Measurements from ENCODE around the gene FAN1.
"Not testable (repeated sequence)": the region's sequence is repeated elsewhere in the genome, so short reads cannot be mapped to it uniquely, and the experiment has no call there.

The FAN1 gene

DNA sequence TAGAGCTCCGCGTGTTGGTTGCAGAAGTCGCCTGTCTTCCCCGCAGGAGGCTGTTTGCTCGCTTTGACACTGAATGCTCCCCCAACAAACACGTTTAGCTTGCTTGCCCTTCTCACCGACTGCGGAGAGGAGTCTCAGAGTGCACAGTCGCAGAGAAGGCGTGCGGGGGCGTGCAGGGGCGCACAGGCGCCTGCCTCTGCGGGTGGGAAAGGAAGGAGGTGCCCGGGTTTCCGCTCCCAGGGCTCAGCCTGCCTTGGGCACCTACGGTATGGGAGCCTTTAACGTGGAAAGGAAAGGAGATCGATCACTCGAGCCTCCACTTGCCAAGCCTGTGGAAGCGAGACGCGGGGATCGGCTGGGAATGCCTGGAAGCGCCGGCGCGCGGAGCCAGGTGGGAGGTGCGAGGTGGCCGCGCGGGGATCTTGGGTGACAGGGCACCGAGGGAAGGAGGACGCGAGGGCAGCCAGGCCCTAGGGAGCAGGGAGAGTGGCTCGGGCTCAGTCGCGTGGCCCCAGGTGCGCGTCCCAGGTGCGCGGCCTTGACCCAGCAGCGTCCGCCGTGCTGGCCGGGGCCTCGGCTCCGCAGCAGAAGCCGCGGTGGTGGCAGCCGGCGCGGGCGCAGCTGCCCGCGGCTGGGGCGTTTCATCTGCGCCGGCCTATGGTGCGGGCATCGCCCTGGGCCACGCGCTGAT is at the start of gene FAN1:
TSS of gene FAN1 (plus strand) at position 419 of the 691 bp plus-strand sequence. CDS start 749 bp downstream, outside the sequence.
- DNase-seq (ENCODE audit: low spot score), result peak; percentile 73

DNA sequence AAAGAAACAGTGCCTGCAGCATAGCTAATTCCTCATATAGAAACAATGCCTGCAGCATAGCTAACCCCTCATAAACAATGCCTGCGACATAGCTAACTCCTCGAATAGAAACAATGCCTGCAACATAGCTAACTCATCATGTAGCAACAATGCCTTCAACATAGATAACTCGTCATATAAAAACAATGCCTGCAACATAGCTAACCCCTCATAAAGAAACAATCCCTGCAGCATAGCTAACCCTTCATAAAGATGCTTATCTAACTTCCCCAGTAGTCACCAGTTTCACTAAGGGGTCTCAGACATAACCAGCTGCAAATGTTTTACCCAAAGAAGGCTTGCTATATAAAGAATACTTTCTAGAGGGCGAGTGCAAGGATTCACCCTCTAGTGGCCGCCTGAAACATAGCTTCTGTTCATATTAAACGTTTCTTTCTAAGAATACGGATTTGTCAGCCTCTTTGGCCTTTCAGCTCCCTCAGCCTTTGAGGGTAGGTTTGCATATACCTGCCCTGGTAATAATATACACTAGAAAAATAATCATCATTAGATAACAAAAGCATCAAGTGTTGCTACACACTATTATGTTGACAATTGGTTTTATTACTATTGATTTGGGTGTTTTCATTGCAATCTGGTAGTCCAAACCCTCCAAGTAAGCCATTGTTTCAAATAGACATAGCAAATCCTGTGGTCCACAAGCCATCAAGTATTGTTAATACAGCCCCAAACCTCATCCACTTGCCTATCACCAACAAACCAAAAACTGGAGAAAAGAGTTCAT is 44.4 kb upstream of the FAN1 start:
- DNase-seq (ENCODE audit: low spot score), result peak; percentile 43

DNA sequence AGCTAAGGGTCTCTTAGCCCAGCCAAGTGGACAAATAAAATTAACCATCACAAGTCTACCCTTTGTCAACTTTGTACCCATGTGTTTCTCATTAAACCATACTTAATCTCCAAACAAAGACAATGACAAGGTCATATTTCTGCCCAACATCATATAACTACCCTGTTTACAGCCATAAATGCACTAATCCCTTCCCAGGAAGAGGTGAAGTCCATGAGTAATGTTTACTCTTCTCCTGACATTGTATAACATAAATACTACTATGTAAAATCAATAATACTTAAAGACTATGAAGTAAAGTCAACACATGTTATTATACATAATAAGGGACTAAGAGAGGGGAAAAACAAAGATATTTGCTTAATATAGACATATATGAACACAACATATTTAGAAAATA is 38.5 kb upstream of the FAN1 start:
- DNase-seq (ENCODE audit: low spot score), result no peak

DNA sequence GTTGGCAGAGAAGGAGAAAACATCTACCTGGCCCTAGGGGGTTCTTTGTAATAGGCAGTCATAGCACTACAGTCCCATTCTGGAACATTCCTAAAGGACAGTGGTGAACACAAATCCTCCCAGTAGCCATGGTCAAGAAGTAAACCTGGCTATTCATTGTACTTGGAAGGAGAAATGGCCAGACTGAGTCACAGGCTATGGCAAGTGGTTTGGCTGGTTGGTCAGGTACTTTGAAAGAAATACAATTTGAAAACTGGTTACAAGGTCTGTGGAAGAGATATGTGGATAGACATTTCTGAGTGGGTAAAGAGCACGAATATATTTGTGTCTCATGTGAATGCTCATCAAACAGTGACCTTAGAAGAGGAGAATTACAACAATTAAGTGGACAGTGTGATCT is 33.0 kb upstream of the FAN1 start:
- DNase-seq (ENCODE audit: low spot score), result no peak

DNA sequence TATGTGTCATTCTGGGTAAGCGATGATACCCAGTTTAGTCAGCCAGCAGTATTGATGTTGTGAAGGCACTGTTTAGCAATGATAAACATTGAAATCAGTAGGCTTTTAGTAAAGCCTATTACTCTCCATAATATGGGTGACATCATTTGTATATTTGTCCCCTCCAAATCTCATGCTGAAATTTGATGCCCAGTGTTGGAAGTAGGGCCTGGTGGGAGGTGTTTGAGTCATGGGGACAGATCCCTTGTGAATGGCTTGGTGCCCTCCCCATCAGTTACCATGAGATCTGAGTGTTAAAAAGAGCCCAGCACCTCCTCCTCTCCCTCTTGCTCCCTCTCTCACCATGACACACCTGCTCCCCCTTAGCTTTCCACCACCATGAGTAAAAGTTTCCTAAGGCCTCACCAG is 31.4 kb upstream of the FAN1 start:
- DNase-seq (ENCODE audit: low spot score), result no peak

DNA sequence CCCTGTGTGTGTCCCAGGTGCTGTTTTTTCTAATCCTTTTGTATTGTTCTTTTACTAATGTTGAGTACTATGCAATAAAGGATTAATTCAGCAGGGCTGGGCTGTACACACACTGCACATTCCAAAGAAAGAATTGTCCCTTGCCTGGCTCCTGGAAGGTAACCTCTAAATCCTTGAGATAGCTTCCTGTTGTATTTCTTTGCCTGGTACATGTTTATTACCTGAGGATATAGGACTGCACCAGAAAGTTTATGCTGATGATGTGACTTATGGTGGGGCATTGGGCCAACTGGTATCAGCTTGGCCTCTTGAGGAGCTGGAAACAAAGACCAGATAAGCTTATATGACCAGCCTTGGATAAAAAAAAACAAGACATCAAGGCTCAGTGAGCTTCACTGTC is 26.6 kb upstream of the FAN1 start:
- no peak for DNase-seq (ENCODE audit: low spot score)

DNA sequence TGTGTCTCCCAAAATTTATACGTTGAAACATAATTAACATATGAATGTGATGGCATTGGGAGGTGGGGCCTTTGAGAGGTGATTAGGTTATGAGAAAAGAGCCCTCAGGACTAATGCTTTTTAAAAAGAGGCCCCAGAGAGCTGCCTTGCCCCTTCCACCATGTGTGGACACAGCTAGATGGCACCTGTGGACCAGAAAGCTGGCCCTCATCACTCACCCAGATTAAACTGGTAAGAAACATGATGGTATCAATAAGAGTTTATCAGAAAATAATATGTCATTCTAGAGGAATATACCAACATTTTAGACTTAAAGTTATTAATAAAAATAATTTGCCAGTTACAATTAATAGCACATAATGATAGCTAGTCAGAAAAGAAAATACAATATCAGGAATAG is 25.2 kb upstream of the FAN1 start:
- no peak for DNase-seq (ENCODE audit: low spot score)

DNA sequence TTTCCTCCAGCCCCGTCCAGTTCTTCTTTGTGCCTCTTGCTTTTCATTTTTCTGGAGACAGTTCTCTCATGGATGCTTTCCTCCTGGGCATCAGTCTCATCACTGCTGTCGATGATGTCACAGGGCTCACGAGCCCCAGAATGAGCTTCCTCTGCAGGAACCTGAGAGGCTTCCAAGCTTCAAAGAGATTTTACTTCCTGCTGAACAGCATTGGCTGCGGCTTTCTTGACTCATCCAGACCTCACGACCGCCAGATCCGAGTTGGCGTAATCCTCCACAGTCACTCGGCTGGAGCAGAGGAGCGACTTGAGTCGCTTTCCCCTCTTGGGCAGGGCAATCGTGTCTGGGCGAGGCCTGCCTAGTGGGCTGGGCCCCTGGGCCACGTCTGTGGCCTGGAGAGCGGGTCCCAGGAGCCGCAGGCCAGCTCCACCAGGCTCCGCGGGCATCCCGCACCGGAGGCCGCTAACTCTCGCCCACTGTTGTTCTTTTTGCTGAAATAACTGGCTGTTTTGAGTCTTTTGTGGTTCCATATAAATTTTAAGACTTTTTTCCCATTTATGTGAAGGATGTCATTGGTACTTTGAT is 20.8 kb upstream of the FAN1 start:
- no peak for DNase-seq (ENCODE audit: low spot score)

DNA sequence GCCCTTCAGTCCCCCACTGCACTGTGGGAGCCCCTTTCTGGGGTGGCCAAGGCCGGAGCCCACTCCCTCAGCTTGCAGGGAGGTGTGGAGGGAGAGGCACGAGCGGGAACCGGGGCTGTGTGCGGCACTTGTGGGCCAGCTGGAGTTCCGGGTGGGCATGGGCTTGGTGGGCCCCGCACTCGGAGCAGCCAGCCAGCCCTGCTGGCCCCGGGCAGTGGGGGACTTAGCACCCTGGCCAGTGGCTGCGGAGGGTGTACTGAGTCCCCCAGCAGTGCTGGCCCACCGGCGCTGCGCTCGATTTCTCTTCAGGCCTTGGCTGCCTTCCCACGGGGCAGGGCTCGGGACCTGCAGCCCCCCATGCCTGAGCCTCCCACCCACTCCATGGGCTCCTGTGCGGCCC is 20.0 kb upstream of the FAN1 start:
- DNase-seq (ENCODE audit: low spot score), result not testable (repeated sequence)

DNA sequence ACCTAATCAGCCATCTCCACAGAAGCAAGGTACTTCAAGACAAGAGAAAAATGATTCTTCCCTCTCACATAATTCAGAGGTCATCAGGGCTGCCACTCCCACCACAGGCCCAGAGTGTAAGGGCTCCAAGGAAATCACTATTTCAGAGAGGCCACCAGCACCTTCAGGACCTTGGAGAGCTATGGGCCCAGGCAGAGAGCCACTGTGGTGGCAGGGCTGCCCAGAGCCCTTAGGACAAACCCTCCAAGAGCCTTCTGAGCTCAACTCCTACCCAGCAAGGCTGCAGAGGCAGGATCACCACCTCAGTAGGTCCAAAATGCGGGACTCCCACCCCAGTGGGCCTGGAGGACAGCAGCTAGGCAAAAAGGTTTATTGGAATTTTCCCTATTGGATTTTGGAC is 17.9 kb upstream of the FAN1 start:
- DNase-seq (ENCODE audit: low spot score), result no peak

DNA sequence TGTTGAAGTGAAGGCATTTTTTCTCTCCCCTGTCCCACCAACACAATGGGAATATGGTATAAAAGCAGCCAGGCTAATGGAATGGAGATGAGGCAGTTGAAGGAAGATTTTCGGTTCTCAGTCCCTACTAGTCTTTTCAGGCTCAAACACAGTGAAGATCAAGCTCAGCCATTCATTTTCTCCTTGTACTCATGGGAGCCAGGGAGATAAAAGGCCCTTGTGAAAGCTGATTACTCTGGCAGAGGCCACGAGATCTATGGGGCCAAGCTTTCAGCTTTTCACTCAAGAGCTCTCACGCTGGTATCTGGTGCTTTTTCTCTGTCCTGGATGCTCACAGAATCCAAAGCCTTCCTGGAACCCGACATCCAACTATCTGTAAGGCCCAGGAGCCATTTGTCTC is 14.5 kb upstream of the FAN1 start:
- DNase-seq (ENCODE audit: low spot score), result no peak

DNA sequence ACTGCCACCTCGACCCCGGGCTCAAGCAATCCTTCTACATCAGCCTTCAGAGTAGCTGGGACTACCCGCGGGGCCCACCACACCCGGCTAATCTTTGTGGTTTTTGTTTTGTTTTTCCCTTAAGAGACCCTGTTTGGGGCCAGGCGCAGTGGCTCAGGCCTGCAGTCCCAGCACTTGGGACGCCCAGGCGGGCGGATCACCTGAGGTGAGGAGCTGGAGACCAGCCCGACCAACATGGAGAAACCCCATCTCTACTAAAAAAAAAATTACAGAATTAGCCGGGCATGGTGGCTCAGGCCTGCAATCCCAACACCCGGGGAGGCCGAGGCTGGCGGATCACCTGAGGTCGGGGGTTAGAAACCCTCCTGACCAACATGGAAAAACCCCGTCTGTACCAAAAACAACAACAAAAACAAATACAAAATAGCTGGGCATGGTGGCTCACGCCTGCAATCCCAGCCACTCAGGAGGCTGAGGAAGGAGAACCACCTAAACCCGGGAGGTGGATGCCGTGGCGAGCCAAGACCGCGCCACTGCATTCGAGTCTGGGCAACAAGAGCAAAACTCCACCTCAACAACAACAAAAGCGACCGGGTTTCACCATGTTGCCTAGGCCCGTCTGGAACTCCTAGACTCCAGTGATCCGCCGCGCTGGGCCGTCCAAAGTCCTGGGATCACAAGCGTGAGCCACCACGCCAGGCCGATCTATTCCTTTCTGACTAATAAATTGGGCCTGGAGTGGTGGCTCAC is 8.1 kb upstream of the FAN1 start:
- DNase-seq (ENCODE audit: low spot score), result no peak

DNA sequence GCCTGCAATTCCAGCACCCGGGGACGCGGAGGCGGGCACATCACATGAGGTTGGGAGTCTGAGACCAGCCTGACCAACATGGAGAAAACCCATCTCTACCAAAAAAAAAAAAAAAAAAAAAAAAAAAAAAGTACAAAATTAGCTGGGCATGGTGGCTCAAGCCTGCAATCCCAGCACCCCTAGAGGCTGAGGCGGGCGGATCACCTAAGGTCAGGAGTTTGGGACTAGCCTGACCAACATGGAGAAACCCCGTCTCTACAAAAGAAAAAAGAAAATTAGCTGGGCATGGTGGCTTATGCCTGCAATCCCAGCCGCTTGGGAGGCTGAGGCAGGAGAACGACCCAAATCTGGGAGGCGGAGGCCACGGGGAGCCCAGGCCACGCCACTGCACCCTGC is 7.5 kb upstream of the FAN1 start:
- no peak for DNase-seq (ENCODE audit: low spot score)

DNA sequence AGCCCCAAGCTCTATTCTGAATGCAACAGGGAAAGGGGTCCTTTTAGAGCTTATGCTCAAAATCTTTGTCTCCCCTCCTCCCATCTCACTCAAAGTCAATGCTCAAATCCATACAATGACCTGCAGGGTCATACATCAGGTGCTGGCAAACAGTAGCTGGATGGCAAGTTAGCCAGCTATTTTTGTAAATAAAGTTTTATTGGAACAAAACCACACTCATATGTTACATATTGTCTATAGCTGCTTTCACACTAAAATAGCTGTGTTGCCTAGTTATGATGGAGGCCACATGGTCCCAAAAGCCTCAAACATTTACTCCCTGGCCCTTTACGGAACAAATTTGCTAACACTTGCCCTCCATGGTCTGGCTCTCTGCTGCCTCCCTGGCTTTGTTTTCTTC is 1.8 kb upstream of the FAN1 start:
- no peak for DNase-seq (ENCODE audit: low spot score)

DNA sequence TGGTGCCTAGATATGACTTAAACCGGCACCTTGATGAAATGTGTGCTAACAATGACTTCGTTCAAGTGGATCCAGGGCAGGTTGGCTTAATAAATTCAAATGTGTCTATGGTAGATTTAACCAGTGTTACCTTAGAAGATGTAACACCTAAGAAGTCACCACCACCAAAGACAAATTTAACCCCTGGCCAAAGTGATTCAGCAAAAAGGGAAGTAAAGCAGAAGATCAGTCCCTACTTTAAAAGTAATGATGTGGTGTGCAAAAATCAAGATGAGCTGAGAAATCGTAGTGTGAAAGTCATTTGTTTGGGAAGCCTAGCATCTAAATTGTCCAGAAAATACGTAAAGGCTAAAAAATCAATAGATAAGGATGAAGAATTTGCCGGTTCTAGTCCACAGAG is 1.1 kb downstream of the FAN1 start:
- DNase-seq (ENCODE audit: low spot score), result no peak

DNA sequence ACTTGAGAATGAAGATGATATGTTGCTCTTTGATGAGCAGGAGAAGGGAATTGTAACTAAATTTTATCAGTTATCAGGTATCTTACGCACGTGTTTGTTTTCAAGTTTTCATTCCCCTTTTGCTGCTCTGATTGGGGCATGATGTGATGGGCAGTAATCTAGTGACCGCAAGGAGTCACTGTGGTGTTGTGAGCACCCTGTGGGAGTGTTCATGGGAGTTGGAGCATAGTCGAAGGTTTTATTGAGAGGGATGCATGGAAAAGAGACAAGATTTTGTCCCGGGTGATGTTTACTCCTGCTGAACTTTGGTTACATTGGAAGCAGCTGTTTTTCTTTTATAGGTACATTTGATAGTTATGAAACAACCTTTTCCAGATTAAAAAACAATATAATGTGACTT is 2.1 kb downstream of the FAN1 start:
- no peak for DNase-seq (ENCODE audit: low spot score)

DNA sequence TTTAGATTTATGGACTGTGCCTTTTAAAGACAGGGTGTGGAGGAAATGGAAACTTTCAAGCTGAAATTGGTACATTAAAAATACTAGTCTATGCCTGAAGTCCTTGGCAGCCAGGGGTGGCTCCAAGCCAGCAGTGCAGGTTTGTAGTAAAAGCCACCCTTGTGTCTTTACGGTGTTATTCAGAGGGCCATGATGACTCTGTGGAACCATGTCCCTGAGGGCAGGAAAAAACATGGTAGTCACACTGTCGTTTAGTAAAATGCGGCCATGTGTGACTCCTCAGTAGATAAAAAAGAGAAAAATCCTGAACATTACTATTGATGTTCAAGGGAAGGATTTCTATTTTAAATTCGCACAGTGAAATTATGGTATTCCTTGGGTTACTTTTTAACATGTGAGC is 2.7 kb downstream of the FAN1 start:
- DNase-seq (ENCODE audit: low spot score), result no peak

DNA sequence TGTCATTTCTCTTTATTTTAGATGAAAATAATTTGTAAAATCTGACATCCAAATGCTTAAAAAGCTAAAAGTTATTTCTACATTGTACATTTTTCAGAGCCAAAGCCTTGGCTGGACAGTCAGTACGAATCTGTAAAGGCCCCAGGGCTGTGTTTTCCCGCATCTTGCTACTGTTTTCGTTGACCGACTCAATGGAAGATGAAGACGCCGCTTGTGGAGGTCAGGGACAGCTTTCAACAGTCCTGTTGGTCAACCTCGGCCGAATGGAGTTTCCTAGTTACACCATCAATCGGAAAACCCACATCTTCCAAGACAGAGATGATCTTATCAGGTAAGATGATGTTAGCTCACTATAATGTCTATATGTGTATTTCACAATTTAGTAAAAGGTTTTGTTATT is 10.0 kb downstream of the FAN1 start:
- DNase-seq (ENCODE audit: low spot score), result no peak

DNA sequence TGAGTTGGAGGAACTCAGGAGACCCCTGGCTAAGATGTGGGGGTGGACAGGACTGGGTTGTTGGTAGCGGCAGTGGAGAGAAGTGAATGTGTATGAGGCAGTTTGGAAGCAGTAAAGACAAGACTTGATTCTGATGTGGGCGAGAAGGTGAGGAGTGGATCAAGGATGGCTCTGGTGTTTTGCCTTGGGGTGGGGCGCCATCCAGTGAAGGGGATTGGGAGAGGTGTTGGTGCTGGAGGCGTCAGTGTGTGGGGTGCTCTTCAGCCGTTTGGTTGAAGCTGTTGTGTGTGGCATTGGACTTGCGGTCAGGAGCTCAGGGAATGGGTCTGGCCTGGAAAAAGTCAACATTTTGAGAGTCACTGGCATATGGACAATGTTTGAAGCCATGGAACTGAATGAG is 13.3 kb downstream of the FAN1 start:
- no peak for DNase-seq (ENCODE audit: low spot score)

DNA sequence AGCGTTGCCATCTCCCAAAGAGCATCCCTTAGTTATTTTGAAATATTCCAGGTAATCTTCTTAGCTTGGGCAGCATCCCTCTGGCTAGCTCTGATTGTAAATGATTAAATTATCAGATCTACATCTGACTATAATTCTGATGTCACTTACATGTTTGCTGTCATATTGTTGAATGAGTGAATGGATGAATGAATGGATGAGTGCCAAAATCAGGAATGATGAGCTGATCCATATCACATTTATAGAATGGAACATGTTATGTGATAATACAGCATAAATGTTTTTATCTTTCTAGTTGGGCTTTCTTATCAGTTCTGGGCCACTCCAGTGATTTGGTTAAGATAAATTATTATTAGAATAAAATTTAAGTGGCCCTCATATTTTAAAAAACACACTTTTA is 14.0 kb downstream of the FAN1 start:
- no peak for DNase-seq (ENCODE audit: low spot score)

DNA sequence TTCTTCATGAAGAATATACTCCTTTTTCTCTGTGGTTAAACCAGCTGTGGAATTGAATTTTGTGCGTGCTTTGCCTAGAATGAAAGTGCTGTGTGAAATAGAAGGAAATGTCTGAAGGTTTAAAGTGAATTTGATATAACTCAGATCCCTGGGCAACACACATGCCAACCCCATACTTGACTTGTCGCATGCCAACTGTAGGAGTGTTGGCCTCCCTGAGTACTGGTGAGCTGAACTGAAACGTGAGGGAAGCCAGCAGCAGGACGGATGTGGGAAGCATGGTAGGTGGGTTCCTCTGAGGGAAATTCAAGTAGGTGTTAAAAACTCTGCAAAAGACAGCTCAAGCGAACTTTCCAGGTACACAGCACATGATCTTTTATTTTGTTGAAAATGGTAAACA is 14.7 kb downstream of the FAN1 start:
- no peak for DNase-seq (ENCODE audit: low spot score)

DNA sequence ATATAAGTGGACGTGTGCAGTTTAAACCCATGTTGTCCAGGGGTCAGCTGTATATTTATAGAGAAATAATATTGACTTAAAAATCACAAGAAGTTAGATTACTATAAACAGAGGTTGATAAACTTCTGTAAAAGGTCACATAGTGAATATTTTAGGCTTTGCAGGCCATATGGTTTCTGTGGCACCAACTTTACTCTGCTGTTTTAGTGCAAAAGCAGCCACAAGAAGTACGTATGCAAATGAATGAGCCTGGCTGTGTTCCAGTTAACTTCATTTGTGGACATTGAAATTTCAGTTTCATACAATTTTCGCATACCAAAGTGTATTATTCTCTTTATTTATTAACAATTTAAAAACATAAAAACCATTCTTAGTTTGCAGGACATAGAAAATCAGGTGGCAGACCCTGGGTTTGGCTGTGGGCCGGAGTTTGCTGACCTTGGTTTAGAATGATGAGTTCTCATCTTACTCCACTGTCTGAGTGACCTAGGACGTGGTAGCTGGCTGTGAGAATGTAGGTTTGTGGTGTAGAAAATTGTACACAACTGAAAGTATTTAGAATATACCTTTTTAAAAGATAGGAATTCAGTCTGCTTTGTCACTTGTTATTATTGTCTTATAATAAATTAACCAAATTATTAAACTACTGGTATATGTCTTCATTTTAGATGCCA is 16.3 kb downstream of the FAN1 start:
- no peak for DNase-seq (ENCODE audit: low spot score)

All from CD4-positive, alpha-beta T cell treated with Interleukin-2 at 100 ng/mL for 4 hours (primary cell).